Endothelial cell of umbilical vein (primary cell): ENCODE measurements around the gene ENOSF1. TPM values are rescaled to one million over a fixed set of nuclear protein-coding genes. Genes with fewer than 3 reads are reported as not detected.

Experiments
- BruUV-seq: library from RNA; stranded (reverse); fragments of 400-500 nt; replicated peaks from 2 replicates; lab custom pipeline; 2021; lab: Mats Ljungman, UMichigan
- CTCF ChIA-PET: fragments of 300-600, 350-600 bp; sonication (Branson Sonifier 250); formaldehyde crosslinking; loops from one replicate; lab custom pipeline; 2021; ENCODE audit warnings: antibody characterized with exemption, inconsistent platforms; lab: Charles Lee
- POLR2A ChIA-PET: fragments of 300-600, 350-600 bp; sonication (Branson Sonifier 250); formaldehyde crosslinking; loops from one replicate; lab custom pipeline; 2021; ENCODE audit warnings: antibody characterized with exemption, inconsistent platforms; lab: Charles Lee
- DNase-seq: peaks from one replicate; pipeline ENCODE4 v3.0.0-alpha.2; 2011; ENCODE audit warnings: low read depth, low spot score
- FAIRE-seq: peaks from 2 replicates; lab custom pipeline; 2011; peaks lifted over from hg19 to GRCh38; lab: Jason Lieb, UNC
- H2AFZ ChIP-seq: 2 replicates; pipeline ENCODE4 v1.6.0; 2012; ENCODE audit warnings: low read depth, low read length, control low read depth, inconsistent platforms
- H3K27ac ChIP-seq: 2 replicates; pipeline ENCODE4 v1.5.1; 2011; ENCODE audit warnings: low read depth, mild to moderate bottlenecking, control low read depth, low read length, moderate library complexity; ENCODE audit not compliant: insufficient read depth
- H3K27me3 ChIP-seq, 2 experiments: 2 replicates each; pipeline versions ENCODE4 v1.6.0 to v1.6.1; 2011; ENCODE audit warnings: low read length in 2 of 2, mixed read lengths in 1 of 2; ENCODE audit not compliant: control insufficient read depth in 2 of 2, insufficient read depth in 2 of 2
- H3K36me3 ChIP-seq, 2 experiments: 2 replicates in 1 of 2; 3 replicates in 1 of 2; pipeline ENCODE4 v1.5.1; 2011; ENCODE audit warnings: low read length in 2 of 2, mild to moderate bottlenecking in 1 of 2, moderate library complexity in 1 of 2; ENCODE audit not compliant: control insufficient read depth in 2 of 2, insufficient read depth in 2 of 2; ENCODE audit errors: extremely low read depth in 1 of 2
- H3K4me1 ChIP-seq: 3 replicates; pipeline ENCODE4 v1.5.1; 2011; ENCODE audit warnings: mild to moderate bottlenecking, low read length; ENCODE audit not compliant: control insufficient read depth, insufficient read depth; ENCODE audit errors: extremely low read depth
- H3K4me2 ChIP-seq: 2 replicates; pipeline ENCODE4 v1.6.1; 2011; ENCODE audit warnings: low read length, control low read depth, mixed read lengths; ENCODE audit not compliant: insufficient read depth
- H3K4me3 ChIP-seq, 3 experiments: fragments of 200-600 bp in 1 of 3; sonication (generic), shearing (Covaris generic) in 1 of 3; replicated peaks in 1 of 3; 2 replicates each; pipeline ENCODE4 v1.5.1; 2011 to 2016; ENCODE audit warnings: control low read depth in 3 of 3, low read length in 3 of 3, mild to moderate bottlenecking in 2 of 3, inconsistent platforms in 1 of 3, low read depth in 1 of 3, moderate library complexity in 1 of 3; ENCODE audit not compliant: insufficient read depth in 1 of 3
- H3K79me2 ChIP-seq: 2 replicates; pipeline ENCODE4 v1.6.0; 2012; ENCODE audit warnings: low read length, inconsistent platforms; ENCODE audit not compliant: control insufficient read depth, insufficient read depth
- H3K9ac ChIP-seq: replicated peaks from 2 replicates; pipeline ENCODE3; 2011; ENCODE audit warnings: low read length, control low read depth; ENCODE audit not compliant: insufficient read depth; ENCODE audit errors: extremely low read depth
- H3K9me1 ChIP-seq: replicated peaks from 3 replicates; pipeline ENCODE4 v1.6.0; 2011; ENCODE audit warnings: mild to moderate bottlenecking, low read length; ENCODE audit not compliant: control insufficient read depth, insufficient read depth; ENCODE audit errors: extremely low read depth
- H3K9me3 ChIP-seq: replicated peaks from 2 replicates; pipeline ENCODE4 v1.5.1; 2012; ENCODE audit warnings: low read length, inconsistent platforms; ENCODE audit not compliant: control insufficient read depth, insufficient read depth
- H4K20me1 ChIP-seq: replicated peaks from 2 replicates; pipeline ENCODE3; 2011; ENCODE audit warnings: mild to moderate bottlenecking, low read length; ENCODE audit not compliant: control insufficient read depth, insufficient read depth; ENCODE audit errors: extremely low read depth
- CTCF ChIP-seq, 2 donors: IDR thresholded peaks; 1 replicate in 1 of 2; 2 replicates in 1 of 2; pipeline ENCODE4 v1.5.1; 2011; ENCODE audit warnings: low read length in 2 of 2, mild to moderate bottlenecking in 2 of 2, moderate library complexity in 2 of 2, control low read depth in 1 of 2, inconsistent platforms in 1 of 2, low read depth in 1 of 2; ENCODE audit not compliant: insufficient read depth in 1 of 2; ENCODE audit errors: extremely low read depth in 1 of 2
- EZH2 ChIP-seq: IDR thresholded peaks from 2 replicates; pipeline ENCODE4 v1.6.1; 2012; ENCODE audit warnings: borderline replicate concordance, low read depth, mild to moderate bottlenecking, moderate library complexity, low read length, inconsistent platforms; ENCODE audit not compliant: severe bottlenecking
- FOS ChIP-seq: IDR thresholded peaks from 2 replicates; pipeline ENCODE4 v1.6.1; 2011; ENCODE audit warnings: mild to moderate bottlenecking, low read length, moderate library complexity, borderline replicate concordance; ENCODE audit not compliant: insufficient read depth
- GATA2 ChIP-seq: IDR thresholded peaks from 2 replicates; pipeline ENCODE4 v1.7.0; 2011; ENCODE audit warnings: low read depth, mild to moderate bottlenecking, moderate library complexity, mixed read lengths, low read length; ENCODE audit not compliant: insufficient read length, insufficient read depth
- JUN ChIP-seq: IDR thresholded peaks from 2 replicates; pipeline ENCODE4 v1.6.1; 2011; ENCODE audit warnings: borderline replicate concordance, low read depth; ENCODE audit not compliant: insufficient read length, insufficient read depth
- MAX ChIP-seq: IDR thresholded peaks from 2 replicates; pipeline ENCODE4 v1.6.1; 2011; ENCODE audit not compliant: insufficient read depth, insufficient read length
- MYC ChIP-seq: IDR thresholded peaks from one replicate; pipeline ENCODE4 v1.6.1; 2011; ENCODE audit warnings: mild to moderate bottlenecking, low read depth, low read length
- POLR2A ChIP-seq: IDR thresholded peaks from 2 replicates; pipeline ENCODE4 v1.6.1; 2012; ENCODE audit warnings: low read depth, mild to moderate bottlenecking, control low read depth, low read length
- POLR2AphosphoS5 ChIP-seq: IDR thresholded peaks from 2 replicates; pipeline ENCODE4 v1.6.1; 2012; ENCODE audit warnings: low read depth, mild to moderate bottlenecking, control low read depth, low read length, moderate library complexity; ENCODE audit not compliant: insufficient read depth
- dilution Hi-C: fragments of 300-500 bp; cut with MboI; formaldehyde crosslinking; loops from one replicate; pipeline ENCODE4 v1.15.0; 2019; ENCODE audit warnings: low sequenced_read_pairs; ENCODE audit not compliant: extremely low pct_ligation_motif_present
- intact Hi-C: fragments of 100-400 bp; cut with micrococcal nuclease; formaldehyde crosslinking; loops from one replicate; pipeline ENCODE4 v1.10.0; 2022
- polyA plus RNA-seq, 4 experiments: library from polyadenylated mRNA; depleted of rRNA in 3 of 4; stranded (reverse) in 3 of 4; unstranded in 1 of 4; fragments of >200 nt; gene quantifications; 2 replicates each; pipeline versions ENCODE4 v1.2.1 to v1.2.3, GENCODE V29; 2011 to 2012; ENCODE audit warnings: missing spikeins in 1 of 4
- total RNA-seq: library from RNA; stranded (reverse); gene quantifications from 2 replicates; pipeline ENCODE4 v1.2.3, GENCODE V29; 2021

Gene ENOSF1
- total and polyA plus RNA-seq, 2 donors (not counting 3 experiments of a cell fraction or from before 2014, with no cell fraction given), result 19.5 to 50.5 TPM

GRCh38 chr18:703213-703967 lies 9.0 kb downstream of the ENOSF1 start:
- no peak overlapping the region for H3K9ac ChIP-seq
- peaks cover 9% of the 10 kb centered on the region for H3K4me1 ChIP-seq
- dilution Hi-C loops, result no loop called here
- H3K27me3 ChIP-seq, result no peaks in the 10 kb centered on the region
- no TSS peak for BruUV-seq
- no peak for TF ChIP-seq MAX
- FAIRE-seq (peak; percentile 50), DNase-seq (no peak)
- no peaks in the 10 kb centered on the region for H3K9me3 ChIP-seq
- H4K20me1 ChIP-seq, result no peaks in the 10 kb centered on the region
- H3K36me3 ChIP-seq, result peaks cover 0 to 2% of the 10 kb centered on the region in 2 experiments
- no peak overlapping the region for H3K4me3 ChIP-seq
- ChIA-PET POLR2A (interaction anchor here (0.6 to 0.9 kb wide), 2 partner anchors 9 to 141 kb away, joined by 3 to 6 read pairs; partner anchors contain the start of gene ENOSF1), CTCF (interaction anchor here (0.9 to 1.9 kb wide), 7 partner anchors 9 to 136 kb away, joined by 3 to 10 read pairs (median 6); partner anchors contain the start of gene ENOSF1)
- H3K79me2 ChIP-seq, result peaks cover 26% of the 10 kb centered on the region
- peak overlapping the region; percentile 50 for H3K27ac ChIP-seq
- H2AFZ ChIP-seq, result no peak overlapping the region
- no peak overlapping the region for H3K4me2 ChIP-seq
- intact Hi-C loops, result no loop called here
- no peaks in the 10 kb centered on the region for H3K9me1 ChIP-seq

- H3K4me3 ChIP-seq, result no peak overlapping the region
- no peak overlapping the region for H3K9ac ChIP-seq
- H4K20me1 ChIP-seq, result no peaks in the 10 kb centered on the region
- no peak for DNase-seq
- TF ChIP-seq CTCF (IDR thresholded peaks at IDR 0.05; ENCODE audit: extremely low read depth in 1 of 2, insufficient read depth in 1 of 2, low read depth in 1 of 2, low read length in 2 of 2) (no peak), POLR2AphosphoS5 (no peak), FOS (no peak), GATA2 (no peak), JUN (no peak), MAX (no peak), POLR2A (no peak), EZH2 (no peak), MYC (no peak)
- no peaks in the 10 kb centered on the region for H3K4me1 ChIP-seq
- no peak overlapping the region for H3K27ac ChIP-seq
- H3K36me3 ChIP-seq, result peaks cover 0 to 4% of the 10 kb centered on the region in 2 experiments
- peaks cover 21% of the 10 kb centered on the region for H3K79me2 ChIP-seq
- POLR2A ChIA-PET, result no interaction called here
- no peaks in the 10 kb centered on the region for H3K9me3 ChIP-seq
- H2AFZ ChIP-seq, result no peak overlapping the region
- H3K9me1 ChIP-seq, result no peaks in the 10 kb centered on the region
- dilution Hi-C loops (no loop called here), intact Hi-C loops (no loop called here)
- no peaks in the 10 kb centered on the region for H3K27me3 ChIP-seq
- no peak overlapping the region for H3K4me2 ChIP-seq
- CTCF ChIA-PET, result interaction anchor here (1.0 to 1.3 kb wide), 2 partner anchors 15 to 133 kb away, joined by 3 to 4 read pairs; partner anchors contain the start of gene ENOSF1
- BruUV-seq, result no TSS peak
- FAIRE-seq, result no peak
Observed at GRCh38 chr18:697800-698199, 14.6 kb downstream of the ENOSF1 start.
